GM21723 (cell line): ENCODE measurements around the gene LTA4H.

ENCODE experiments used
- ATAC-seq: cut with Tn5 transposase; IDR thresholded peaks from one replicate; pipeline ENCODE4 v1.9.1; 2021; ENCODE audit warnings: mild to moderate bottlenecking, moderate library complexity; ENCODE audit not compliant: unreplicated experiment

LTA4H gene

GRCh38 chr12:95960241-95960640, 75.1 kb downstream of the LTA4H start:
- ATAC-seq, result no peak

- ATAC-seq, result no peak
Measured at GRCh38 chr12:95959107-95959506, 76.3 kb downstream of the LTA4H start.

GRCh38 chr12:95956557-95957145, 78.7 kb downstream of the LTA4H start:
- no peak for ATAC-seq

- no peak for ATAC-seq
Measured at GRCh38 chr12:95955549-95956159, 79.7 kb downstream of the LTA4H start.

- no peak for ATAC-seq
Measured at GRCh38 chr12:95953000-95953399, 82.4 kb downstream of the LTA4H start.

GRCh38 chr12:95951515-95951914, 83.9 kb downstream of the LTA4H start:
- ATAC-seq, result no peak
